D721Med (cell line): ENCODE measurements around the gene TMEM179.

ENCODE experiments used
- DNase-seq: peaks from one replicate; pipeline ENCODE4 v3.0.0; 2011; ENCODE audit warnings: low spot score; ENCODE audit not compliant: insufficient read length
- FAIRE-seq: peaks from 2 replicates; lab custom pipeline; 2011; peaks lifted over from hg19 to GRCh38; lab: Jason Lieb, UNC
- CTCF ChIP-seq: IDR thresholded peaks from 2 replicates; pipeline ENCODE4 v1.5.1; 2012; ENCODE audit warnings: mild to moderate bottlenecking, control low read depth; ENCODE audit not compliant: insufficient read depth; ENCODE audit errors: missing control alignments

TMEM179 gene

GRCh38 chr14:104594310-104595046, 10.1 kb downstream of the TMEM179 start:
- no peak for TF ChIP-seq CTCF
- no peak for FAIRE-seq
- DNase-seq = no peak

DNA sequence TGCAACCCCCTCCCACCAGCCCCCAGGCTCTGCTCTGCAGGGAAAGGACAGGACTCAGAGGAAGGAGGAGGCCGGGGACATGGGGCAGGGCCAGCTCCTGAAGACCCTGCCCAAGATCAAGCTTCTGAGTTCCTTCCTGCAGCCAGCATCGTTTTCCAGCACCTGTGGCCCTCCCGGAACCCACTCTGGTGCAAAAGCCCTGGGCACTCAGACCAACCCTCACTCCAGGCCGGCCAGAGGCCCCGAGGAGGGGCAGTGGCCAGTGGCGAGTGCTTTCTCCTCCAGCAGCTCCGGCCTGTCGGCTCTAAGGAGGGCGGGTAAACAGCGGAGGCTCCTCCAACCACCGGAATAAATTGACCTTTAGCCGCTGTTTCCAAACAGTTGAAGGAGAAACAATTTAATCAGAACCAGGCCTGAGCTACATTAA, 10.8 kb downstream of the TMEM179 start:
- TF ChIP-seq CTCF = no peak
- FAIRE-seq = no peak
- no peak for DNase-seq

DNA sequence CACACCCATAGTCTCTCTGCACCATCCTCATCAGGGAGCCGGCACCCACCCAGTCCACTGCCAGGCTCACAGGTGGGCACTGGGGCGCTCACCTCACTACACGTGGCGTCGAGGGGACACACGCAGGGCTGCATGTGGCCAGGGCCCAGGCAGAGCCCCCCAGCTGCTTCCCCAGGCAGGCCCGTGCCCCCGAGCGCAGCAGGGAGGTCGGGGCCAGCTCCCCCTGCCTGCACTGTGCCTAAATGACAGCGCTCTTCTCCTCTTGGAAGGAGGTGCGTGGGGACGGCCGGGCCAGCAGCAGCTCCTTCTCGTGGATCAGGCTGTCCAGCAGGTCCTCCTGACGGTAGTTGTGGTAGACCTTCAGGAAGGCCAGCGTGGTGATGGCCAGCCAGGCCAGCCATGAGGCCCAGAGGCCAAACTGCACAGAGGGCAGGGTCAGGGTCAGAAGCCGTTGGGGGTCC, 11.3 kb downstream of the TMEM179 start:
- no peak for FAIRE-seq
- TF ChIP-seq CTCF = no peak
- DNase-seq = no peak

GRCh38 chr14:104592785-104593184, 11.8 kb downstream of the TMEM179 start:
- no peak for DNase-seq
- no peak for FAIRE-seq
- TF ChIP-seq CTCF = no peak

DNA sequence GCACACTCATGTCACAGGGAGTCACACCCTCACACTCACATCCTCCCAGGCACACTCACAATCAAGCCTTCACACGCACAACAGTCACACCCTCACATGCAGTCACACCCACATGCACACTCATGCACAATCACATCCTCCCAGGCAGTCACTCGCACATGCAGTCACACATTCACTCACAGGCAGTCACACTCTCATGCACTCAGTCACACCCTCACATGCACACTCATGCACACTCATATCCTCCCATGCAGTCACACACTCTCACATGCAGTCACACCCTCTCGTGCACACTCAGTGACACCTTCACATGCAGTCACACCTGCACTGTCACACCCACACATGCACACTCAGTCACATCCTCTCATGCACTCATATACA, 12.3 kb downstream of the TMEM179 start:
- FAIRE-seq = no peak
- DNase-seq = no peak
- TF ChIP-seq CTCF = no peak

- FAIRE-seq = no peak
- TF ChIP-seq CTCF = no peak
- no peak for DNase-seq
Observed at GRCh38 chr14:104591506-104592291, 12.9 kb downstream of the TMEM179 start.

GRCh38 chr14:104591031-104591430, 13.5 kb downstream of the TMEM179 start:
- DNase-seq = no peak
- TF ChIP-seq CTCF = no peak
- no peak for FAIRE-seq
